Lower lobe of right lung (tissue), 2 donors: Measurements from ENCODE around the gene QSER1. TPM values are rescaled to one million over a fixed set of nuclear protein-coding genes. Genes with fewer than 3 reads are reported as not detected.

ENCODE experiments used
- ATAC-seq, 2 donors: fragments of 200-7000 bp; cut with Tn5 transposase; one replicate each; pipeline ENCODE4 v1.9.1; 2020 to 2022; ENCODE audit warnings: mild to moderate bottlenecking in 2 of 2, moderate library complexity in 2 of 2
- DNase-seq: peaks from one replicate; pipeline ENCODE4 v3.0.0-alpha.2; 2020
- H3K27ac ChIP-seq: fragments of 200-600 bp; one replicate; pipeline ENCODE4 v1.8.0; 2022
- H3K27me3 ChIP-seq: fragments of 200-600 bp; one replicate; pipeline ENCODE4 v1.8.0; 2022; ENCODE audit warnings: low read depth
- H3K36me3 ChIP-seq: fragments of 200-600 bp; one replicate; pipeline ENCODE4 v1.8.0; 2022; ENCODE audit warnings: mild to moderate bottlenecking
- H3K4me1 ChIP-seq: fragments of 200-600 bp; one replicate; pipeline ENCODE4 v1.8.0; 2022
- H3K4me3 ChIP-seq: fragments of 200-600 bp; one replicate; pipeline ENCODE4 v1.8.0; 2022; ENCODE audit warnings: mild to moderate bottlenecking
- H3K9me3 ChIP-seq: fragments of 200-600 bp; one replicate; pipeline ENCODE4 v1.8.0; 2022
- intact Hi-C: fragments of 100-400 bp; cut with DNase I; formaldehyde crosslinking; loops from one replicate; pipeline ENCODE4 v1.11.0; 2022
- long read RNA-seq: library from polyadenylated mRNA; unstranded; transcript quantifications from one replicate; pipeline ENCODE4 v2.0.0, GENCODE V29; 2021
- total RNA-seq: library from RNA; stranded (reverse); fragmentation: NEBNext Ultra II Directional; extraction: Animal tissue kit (Norgen Biotek cat#: 25700); gene quantifications from one replicate; pipeline ENCODE4 v1.2.1, GENCODE V29; 2021
- TF ChIP-seq, protein P1 (sequence below): fragments of 200-600 bp; IDR thresholded peaks from one replicate; pipeline ENCODE4 v1.8.0; 2022; ENCODE audit warnings: antibody characterized with exemption, mild to moderate bottlenecking
- donor health status: DM: no; HTN: yes; CAD: no; lungs with severe emphysema.

The QSER1 gene
- 27.6 TPM for total RNA-seq
- long read RNA-seq, full-length matches to known transcripts = 1 of 6 reads
- long read RNA-seq, partial matches to known transcripts = 4 of 6 reads
- long read RNA-seq, other reads (novel, unspliced or antisense) = 1 of 6 reads

DNA sequence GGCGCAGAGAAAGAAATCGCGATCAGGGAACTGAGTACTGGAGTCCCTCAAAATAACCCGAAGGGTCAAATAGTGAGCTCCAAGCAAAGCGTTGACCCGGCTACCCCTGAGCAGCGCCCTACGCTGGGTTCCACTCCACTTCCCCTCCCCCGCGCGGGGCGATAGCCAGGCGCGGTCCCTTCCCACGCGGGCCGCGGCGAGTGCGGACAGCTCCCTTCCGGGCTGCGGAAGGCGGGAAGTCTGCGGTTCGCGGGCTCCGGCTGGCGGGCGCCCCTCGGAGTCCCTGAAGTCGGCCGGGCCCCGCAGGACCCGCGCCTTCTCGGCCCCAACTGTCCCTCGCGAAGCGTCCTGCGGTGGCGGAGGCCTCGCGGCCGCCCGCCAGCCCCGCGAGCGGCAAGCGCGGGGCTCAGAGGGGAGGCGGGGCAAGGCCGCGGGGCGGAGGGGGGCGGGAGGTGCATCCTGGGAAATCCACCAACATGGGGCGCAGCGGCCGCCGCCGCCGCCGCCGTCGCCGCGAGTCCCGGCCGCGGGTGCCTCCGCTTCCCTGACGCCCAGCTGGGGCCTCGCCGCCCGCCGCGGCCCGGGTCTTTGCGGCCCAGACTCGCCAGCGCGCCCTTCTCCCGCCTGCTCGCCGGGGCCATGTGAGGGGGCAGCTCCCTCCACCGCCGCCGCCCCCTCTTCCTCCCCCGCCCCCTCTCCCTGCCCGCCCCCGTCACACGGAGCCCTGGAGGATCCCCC lies at the start of gene QSER1:
Gene QSER1, plus strand, starts transcription at position 457 of the 738 bp plus-strand sequence. CDS start 315 bp downstream, outside the sequence.
- TF ChIP-seq, protein P1, sequence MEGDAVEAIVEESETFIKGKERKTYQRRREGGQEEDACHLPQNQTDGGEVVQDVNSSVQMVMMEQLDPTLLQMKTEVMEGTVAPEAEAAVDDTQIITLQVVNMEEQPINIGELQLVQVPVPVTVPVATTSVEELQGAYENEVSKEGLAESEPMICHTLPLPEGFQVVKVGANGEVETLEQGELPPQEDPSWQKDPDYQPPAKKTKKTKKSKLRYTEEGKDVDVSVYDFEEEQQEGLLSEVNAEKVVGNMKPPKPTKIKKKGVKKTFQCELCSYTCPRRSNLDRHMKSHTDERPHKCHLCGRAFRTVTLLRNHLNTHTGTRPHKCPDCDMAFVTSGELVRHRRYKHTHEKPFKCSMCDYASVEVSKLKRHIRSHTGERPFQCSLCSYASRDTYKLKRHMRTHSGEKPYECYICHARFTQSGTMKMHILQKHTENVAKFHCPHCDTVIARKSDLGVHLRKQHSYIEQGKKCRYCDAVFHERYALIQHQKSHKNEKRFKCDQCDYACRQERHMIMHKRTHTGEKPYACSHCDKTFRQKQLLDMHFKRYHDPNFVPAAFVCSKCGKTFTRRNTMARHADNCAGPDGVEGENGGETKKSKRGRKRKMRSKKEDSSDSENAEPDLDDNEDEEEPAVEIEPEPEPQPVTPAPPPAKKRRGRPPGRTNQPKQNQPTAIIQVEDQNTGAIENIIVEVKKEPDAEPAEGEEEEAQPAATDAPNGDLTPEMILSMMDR = no peak
- intact Hi-C loops = no loop called here

DNA sequence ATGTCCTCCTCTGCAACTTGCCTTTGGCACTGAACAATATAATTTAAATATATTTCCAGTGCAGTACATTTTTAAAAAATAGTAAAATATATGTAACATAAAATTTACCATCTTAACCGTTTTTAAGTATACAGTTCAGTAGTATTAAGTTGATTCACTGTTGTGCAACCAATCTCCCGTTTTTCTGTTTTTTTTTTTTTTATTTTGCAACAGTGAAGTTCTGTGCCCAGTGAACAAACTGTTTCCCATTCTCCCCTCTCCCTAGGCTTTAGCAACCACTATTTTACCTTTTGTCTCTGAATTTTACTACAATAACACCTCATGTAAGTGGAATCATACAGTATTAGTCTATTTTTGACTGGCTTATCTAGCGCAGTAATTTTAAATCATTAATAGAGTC lies 49.1 kb upstream of the QSER1 start:
- ATAC-seq (no peak), DNase-seq (no peak)
- no peaks in the 10 kb centered on the region for H3K27me3 ChIP-seq
- no peaks in the 10 kb centered on the region for H3K36me3 ChIP-seq
- TF ChIP-seq, protein P1 = no peak
- H3K4me3 ChIP-seq = no peak overlapping the region
- intact Hi-C loops = no loop called here
- H3K9me3 ChIP-seq = no peaks in the 10 kb centered on the region
- H3K27ac ChIP-seq = no peak overlapping the region
- H3K4me1 ChIP-seq = no peaks in the 10 kb centered on the region

More for the DNA sequence above, at the start of gene QSER1:
- H3K4me1 ChIP-seq = peaks cover 23% of the 10 kb centered on the region
- ATAC-seq (peak; percentile 90 to 92), DNase-seq (peak; percentile 79)
- peak within 1 kb of the TSS; percentile 95 for H3K27ac ChIP-seq
- H3K9me3 ChIP-seq = no peaks in the 10 kb centered on the region
- H3K36me3 ChIP-seq = no peaks in the 10 kb centered on the region
- H3K27me3 ChIP-seq = no peaks in the 10 kb centered on the region
- peak within 1 kb of the TSS; percentile 96 for H3K4me3 ChIP-seq

DNA sequence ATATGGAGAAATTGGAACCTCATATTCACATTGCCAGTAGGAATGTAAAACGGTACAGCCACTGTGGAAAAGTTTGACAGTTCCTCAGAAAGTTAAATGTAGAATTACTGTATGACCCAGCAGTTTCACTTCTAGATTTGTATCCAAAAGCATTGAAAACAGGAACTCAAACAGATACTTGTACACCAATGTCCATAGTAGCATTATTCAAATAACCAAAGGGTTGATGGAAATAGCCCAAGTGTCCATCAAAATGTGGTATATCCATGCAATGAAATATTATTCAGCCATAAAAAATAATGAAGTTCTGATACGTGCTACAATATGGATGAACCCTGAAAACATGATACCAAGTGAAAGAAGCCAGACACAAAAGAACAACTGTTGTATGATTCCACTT lies 45.1 kb upstream of the QSER1 start:
- intact Hi-C loops = no loop called here
- TF ChIP-seq, protein P1 = no peak

DNA sequence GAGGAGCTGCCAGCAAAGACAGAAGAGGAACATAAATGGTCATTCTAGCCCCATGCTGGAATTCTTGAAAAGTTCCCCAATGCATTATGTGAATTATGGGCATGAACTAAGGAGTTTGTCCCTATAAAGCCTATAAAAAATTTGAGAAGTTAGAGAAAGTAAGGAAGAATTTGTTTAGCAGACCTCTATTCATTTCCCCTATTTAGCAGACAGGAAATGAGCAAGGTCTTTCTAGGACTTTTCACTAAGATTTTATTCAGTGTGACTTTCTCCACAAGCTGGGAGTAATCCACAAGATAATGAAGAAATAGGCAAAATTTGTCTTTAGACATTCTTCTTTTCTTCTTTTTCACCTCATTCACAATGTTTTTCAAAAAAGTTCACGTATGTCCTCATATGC lies 42.9 kb upstream of the QSER1 start:
- Histone ChIP-seq H3K27ac (no peak overlapping the region), H3K27me3 (no peaks in the 10 kb centered on the region), H3K9me3 (no peaks in the 10 kb centered on the region), H3K4me3 (no peak overlapping the region), H3K36me3 (peaks cover 4% of the 10 kb centered on the region), H3K4me1 (no peaks in the 10 kb centered on the region)
- ATAC-seq = no peak
- intact Hi-C loops = no loop called here
- no peak for DNase-seq
- TF ChIP-seq, protein P1 = no peak

More for the DNA sequence above, 45.1 kb upstream of the QSER1 start:
- no peak overlapping the region for H3K27ac ChIP-seq
- DNase-seq = no peak
- no peaks in the 10 kb centered on the region for H3K27me3 ChIP-seq
- no peaks in the 10 kb centered on the region for H3K36me3 ChIP-seq
- H3K4me1 ChIP-seq = no peaks in the 10 kb centered on the region
- no peak for ATAC-seq
- no peak overlapping the region for H3K4me3 ChIP-seq
- no peaks in the 10 kb centered on the region for H3K9me3 ChIP-seq

DNA sequence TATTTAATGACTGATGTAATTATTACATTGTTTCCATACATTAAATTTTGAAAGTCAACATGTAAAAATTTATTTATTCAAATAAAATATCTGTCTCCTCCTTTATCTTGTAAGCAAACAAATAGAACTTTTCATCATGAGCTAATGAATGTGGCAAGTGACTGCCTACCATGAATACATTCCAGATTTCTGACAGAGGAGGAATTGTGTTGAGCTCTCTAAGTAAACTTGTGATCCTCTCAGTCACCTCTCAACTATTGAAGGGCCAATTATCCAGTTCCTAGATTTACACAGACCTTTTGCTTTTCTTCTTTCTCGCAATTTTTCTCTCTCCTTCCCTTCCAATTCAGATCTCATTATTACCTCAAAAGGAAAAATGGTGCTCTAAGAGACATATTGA lies 41.4 kb upstream of the QSER1 start:
- intact Hi-C loops = no loop called here
- ATAC-seq = no peak

More for the DNA sequence above, 41.4 kb upstream of the QSER1 start:
- H3K9me3 ChIP-seq = no peaks in the 10 kb centered on the region
- no peak for DNase-seq
- H3K4me1 ChIP-seq = no peaks in the 10 kb centered on the region
- H3K4me3 ChIP-seq = no peak overlapping the region
- H3K36me3 ChIP-seq = peaks cover 4% of the 10 kb centered on the region
- no peak overlapping the region for H3K27ac ChIP-seq
- TF ChIP-seq, protein P1 = no peak
- no peaks in the 10 kb centered on the region for H3K27me3 ChIP-seq
